HepG2 (cell line): ENCODE data around the gene CLHC1. TPM values are rescaled to one million over a fixed set of nuclear protein-coding genes. Genes with fewer than 3 reads are reported as not detected.

ENCODE experiments used
- ATAC-seq: fragments of 200-7000 bp; cut with Tn5 transposase; 3 replicates; pipeline ENCODE4 v1.9.1; 2020; ENCODE audit warnings: mild to moderate bottlenecking, moderate library complexity
- BruUV-seq: library from RNA; stranded (reverse); fragments of 400-500 nt; replicated peaks from 2 replicates; lab custom pipeline; 2021; lab: Mats Ljungman, UMichigan
- CTCF ChIA-PET: fragments of 300-600 bp; formaldehyde crosslinking; extraction: SDS; loops from one replicate; lab custom pipeline; 2021; ENCODE audit warnings: low total read pairs, inconsistent platforms, low intra/inter-chr PET ratio; lab: Yijun Ruan, JAX
- POLR2A ChIA-PET: fragments of 350-600 bp; sonication (Branson Sonifier 250); formaldehyde crosslinking; loops from one replicate; lab custom pipeline; 2020; ENCODE audit warnings: antibody characterized with exemption, inconsistent platforms; lab: Yijun Ruan, JAX
- DNase-seq: peaks from one replicate; pipeline ENCODE4 v3.0.0-alpha.2; 2015; ENCODE audit warnings: low spot score
- FAIRE-seq: peaks from 3 replicates; lab custom pipeline; 2011; peaks lifted over from hg19 to GRCh38; lab: Jason Lieb, UNC
- H2AFZ ChIP-seq: one replicate; pipeline ENCODE4 v1.6.1; 2011; ENCODE audit warnings: low read length, inconsistent platforms
- H3K27ac ChIP-seq: fragments of 300-600 bp; 3 replicates; pipeline ENCODE4 v1.8.0; 2011; ENCODE audit warnings: mixed run types, mild to moderate bottlenecking, mixed read lengths, low read length, inconsistent platforms; ENCODE audit not compliant: insufficient read depth; ENCODE audit errors: extremely low read length
- H3K27me3 ChIP-seq, 2 experiments: fragments of 200-600 bp in 1 of 2; 2 replicates in 1 of 2; 3 replicates in 1 of 2; pipeline versions ENCODE4 v1.6.0 to v1.8.0; 2011; ENCODE audit warnings: low read length in 2 of 2, mild to moderate bottlenecking in 2 of 2, moderate library complexity in 2 of 2, inconsistent platforms in 1 of 2; ENCODE audit not compliant: insufficient read depth in 2 of 2, control insufficient read depth in 1 of 2
- H3K36me3 ChIP-seq, 2 experiments: fragments of 200-600 bp in 1 of 2; replicated peaks in 1 of 2; 2 replicates in 1 of 2; 3 replicates in 1 of 2; pipeline versions ENCODE4 v1.5.1 to v1.8.0; 2011; ENCODE audit warnings: low read length in 2 of 2, inconsistent platforms in 1 of 2; ENCODE audit not compliant: insufficient read depth in 2 of 2, control insufficient read depth in 1 of 2
- H3K4me1 ChIP-seq: 2 replicates; pipeline ENCODE4 v1.5.1; 2012; ENCODE audit warnings: low read length, inconsistent platforms; ENCODE audit not compliant: insufficient read depth
- H3K4me2 ChIP-seq: 2 replicates; pipeline ENCODE4 v1.6.0; 2011; ENCODE audit warnings: low read depth, low read length, inconsistent platforms
- H3K4me3 ChIP-seq, 3 experiments: fragments of 200-600 bp in 1 of 3; sonication (generic), shearing (Covaris generic) in 1 of 3; replicated peaks in 1 of 3; 2 replicates each; pipeline ENCODE4 v1.5.1; 2011 to 2016; ENCODE audit warnings: low read length in 3 of 3, inconsistent platforms in 2 of 3, low read depth in 2 of 3, mild to moderate bottlenecking in 2 of 3, control low read depth in 1 of 3, mixed read lengths in 1 of 3; ENCODE audit not compliant: insufficient read depth in 1 of 3
- H3K79me2 ChIP-seq: one replicate; pipeline ENCODE4 v1.6.1; 2011; ENCODE audit warnings: low read length, inconsistent platforms; ENCODE audit not compliant: insufficient read depth
- H3K9ac ChIP-seq: 2 replicates; pipeline ENCODE4 v1.6.0; 2011; ENCODE audit warnings: mild to moderate bottlenecking, low read depth, low read length, inconsistent platforms; ENCODE audit not compliant: insufficient read depth
- H3K9me3 ChIP-seq: 2 replicates; pipeline ENCODE4 v1.5.1; 2012; ENCODE audit warnings: mild to moderate bottlenecking, low read length
- H4K20me1 ChIP-seq: 2 replicates; pipeline ENCODE4 v1.6.0; 2011; ENCODE audit warnings: inconsistent platforms, mild to moderate bottlenecking, low read length, moderate library complexity; ENCODE audit not compliant: insufficient read depth
- CCDC6 ChIP-seq: sonication (generic); formaldehyde crosslinking; IDR thresholded peaks from 2 replicates; pipeline ENCODE4 v1.8.1; 2022; ENCODE audit warnings: mild to moderate bottlenecking, missing genetic modification reagents, moderate library complexity
- ETV6 ChIP-seq: sonication (generic); formaldehyde crosslinking; conservative IDR thresholded peaks from 2 replicates; pipeline ENCODE4 v1.4.0; 2020; ENCODE audit warnings: missing genetic modification reagents
- FOSL2 ChIP-seq: sonication (generic); formaldehyde crosslinking; IDR thresholded peaks from 2 replicates; pipeline ENCODE4 v1.4.0; 2020; ENCODE audit warnings: missing genetic modification reagents
- KDM5B ChIP-seq: sonication (generic); formaldehyde crosslinking; IDR thresholded peaks from 2 replicates; pipeline ENCODE4 v1.4.0; 2020; ENCODE audit warnings: missing genetic modification reagents, mild to moderate bottlenecking, borderline replicate concordance
- RNF2 ChIP-seq: fragments of 450-650 bp; conservative IDR thresholded peaks from 2 replicates; pipeline ENCODE4 v1.6.1; 2016; ENCODE audit warnings: low read depth
- RORA ChIP-seq: sonication (generic); formaldehyde crosslinking; IDR thresholded peaks from 2 replicates; pipeline ENCODE4 v1.5.0; 2020; ENCODE audit warnings: mild to moderate bottlenecking, missing genetic modification reagents, moderate library complexity
- YEATS2 ChIP-seq: sonication (generic); formaldehyde crosslinking; IDR thresholded peaks from 2 replicates; pipeline ENCODE4 v1.4.0; 2020; ENCODE audit warnings: missing genetic modification reagents, borderline replicate concordance
- ZNF3 ChIP-seq: IDR thresholded peaks from 2 replicates; pipeline ENCODE4 v1.7.0; 2017; ENCODE audit warnings: inconsistent platforms
- ZNF598 ChIP-seq: sonication (generic); formaldehyde crosslinking; IDR thresholded peaks from 2 replicates; pipeline ENCODE4 v1.5.1; 2020; ENCODE audit warnings: mild to moderate bottlenecking, missing genetic modification reagents, borderline replicate concordance
- WGBS: methylation state at CpG from one replicate; pipeline ENCODE4 v1.1.6; 2017; ENCODE audit warnings: low lambda C conversion rate; 5-methylcytosine and 5-hydroxymethylcytosine counted together
- in situ Hi-C: cut with HindIII; loops from 2 replicates; pipeline ENCODE4 v1.10.0; 2017; ENCODE audit warnings: low pct_unique_long_range_greater_than_20kb; ENCODE audit not compliant: extremely low pct_ligation_motif_present
- intact Hi-C: fragments of 100-400 bp; cut with micrococcal nuclease; formaldehyde crosslinking; loops from one replicate; pipeline ENCODE4 v1.10.0; 2022; ENCODE audit not compliant: unreplicated experiment
- polyA plus RNA-seq, 8 experiments: library from polyadenylated mRNA; depleted of rRNA in 3 of 8; stranded (reverse) in 7 of 8; unstranded in 1 of 8; fragments of >200 nt; fragmentation: Illumina TruSeq in 4 of 8; extraction: Trizol in 4 of 8; gene quantifications; 2 replicates each; pipeline versions ENCODE4 v1.2.1 to v1.2.3, GENCODE V29; 2011 to 2016; ENCODE audit warnings: low read depth in 4 of 8, missing spikeins in 1 of 8, mixed read lengths in 1 of 8; ENCODE audit not compliant: insufficient read depth in 1 of 8
- total RNA-seq, 5 experiments: library from RNA; depleted of rRNA; stranded (reverse); fragments of >200 nt; fragmentation: Illumina TruSeq; extraction: Trizol; gene quantifications; 2 replicates each; pipeline ENCODE4 v1.2.3, GENCODE V29; 2016; ENCODE audit warnings: low read depth in 1 of 5
- TF ChIP-seq, protein P1 (sequence below): sonication (generic); formaldehyde crosslinking; IDR thresholded peaks from 2 replicates; pipeline ENCODE4 v1.4.0; 2020; ENCODE audit warnings: mild to moderate bottlenecking, missing genetic modification reagents

The CLHC1 gene
- total and polyA plus RNA-seq, 2 of the 13 experiments (the other 11 are each of a cell fraction or from before 2014, with no cell fraction given): 9.8 to 12.6 TPM

DNA sequence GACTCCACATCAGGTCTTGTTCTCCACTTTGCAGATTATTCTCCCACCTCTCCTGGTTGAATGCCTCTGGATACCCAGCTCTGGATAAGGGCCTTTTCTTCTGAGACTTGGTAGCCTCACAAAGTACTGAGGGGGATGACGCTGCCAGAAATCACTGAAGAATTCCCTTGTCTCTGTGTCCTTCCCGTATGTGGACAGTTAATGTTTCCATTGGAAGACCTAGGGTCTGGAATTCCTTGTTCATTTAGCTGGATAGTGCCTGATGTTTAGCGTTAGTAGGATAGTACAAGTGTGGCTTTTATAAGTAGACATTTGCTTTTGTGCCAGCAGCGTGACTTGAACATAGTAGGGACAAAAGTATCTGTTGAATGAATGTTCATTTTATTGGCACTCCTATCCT is 76.9 kb downstream of the CLHC1 start:
- no peak for TF ChIP-seq KDM5B (CRISPR knock-in tag)
- TF ChIP-seq FOSL2 (CRISPR knock-in tag): no peak
- no peak for TF ChIP-seq ETV6
- TF ChIP-seq ZNF598: no peak
- TF ChIP-seq CCDC6: no peak
- no peak for TF ChIP-seq YEATS2 (CRISPR knock-in tag)
- no peak for TF ChIP-seq RORA
- TF ChIP-seq, protein P1, sequence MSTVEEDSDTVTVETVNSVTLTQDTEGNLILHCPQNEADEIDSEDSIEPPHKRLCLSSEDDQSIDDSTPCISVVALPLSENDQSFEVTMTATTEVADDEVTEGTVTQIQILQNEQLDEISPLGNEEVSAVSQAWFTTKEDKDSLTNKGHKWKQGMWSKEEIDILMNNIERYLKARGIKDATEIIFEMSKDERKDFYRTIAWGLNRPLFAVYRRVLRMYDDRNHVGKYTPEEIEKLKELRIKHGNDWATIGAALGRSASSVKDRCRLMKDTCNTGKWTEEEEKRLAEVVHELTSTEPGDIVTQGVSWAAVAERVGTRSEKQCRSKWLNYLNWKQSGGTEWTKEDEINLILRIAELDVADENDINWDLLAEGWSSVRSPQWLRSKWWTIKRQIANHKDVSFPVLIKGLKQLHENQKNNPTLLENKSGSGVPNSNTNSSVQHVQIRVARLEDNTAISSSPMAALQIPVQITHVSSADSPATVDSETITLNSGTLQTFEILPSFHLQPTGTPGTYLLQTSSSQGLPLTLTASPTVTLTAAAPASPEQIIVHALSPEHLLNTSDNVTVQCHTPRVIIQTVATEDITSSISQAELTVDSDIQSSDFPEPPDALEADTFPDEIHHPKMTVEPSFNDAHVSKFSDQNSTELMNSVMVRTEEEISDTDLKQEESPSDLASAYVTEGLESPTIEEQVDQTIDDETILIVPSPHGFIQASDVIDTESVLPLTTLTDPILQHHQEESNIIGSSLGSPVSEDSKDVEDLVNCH (CRISPR knock-in tag): no peak
- TF ChIP-seq ZNF3 (CRISPR knock-in tag): no peak
- TF ChIP-seq RNF2: no peak
- DNase-seq (no peak), ATAC-seq (no peak), FAIRE-seq (no peak)
- peaks cover 40% of the 10 kb centered on the region for H3K4me1 ChIP-seq
- no peaks in the 10 kb centered on the region for H3K9me3 ChIP-seq
- no peak overlapping the region for H3K27ac ChIP-seq
- H3K27me3 ChIP-seq: peaks cover 2 to 49% of the 10 kb centered on the region in 2 experiments; a peak in 3 of 5 replicates
- H3K36me3 ChIP-seq: no peaks in the 10 kb centered on the region
- WGBS: 59% methylated on average over 4 of the region's 4 CpGs
- ChIA-PET POLR2A (interaction anchor here (0.6 kb wide), 1 partner anchor 11 kb away, joined by 3 read pairs; no protein-coding TSS in a partner anchor), CTCF (no interaction called here)
- no TSS peak for BruUV-seq
- intact Hi-C loops: no loop called here
- H3K9ac ChIP-seq: no peak overlapping the region
- no peaks in the 10 kb centered on the region for H3K79me2 ChIP-seq
- H4K20me1 ChIP-seq: no peaks in the 10 kb centered on the region
- no peak overlapping the region for H3K4me3 ChIP-seq
- H2AFZ ChIP-seq: no peak overlapping the region
- no peak overlapping the region for H3K4me2 ChIP-seq
- in situ Hi-C loops: no loop called here
